GM12892 (cell line): ENCODE measurements around the gene NSD1.

Source experiments
- POLR2A ChIP-seq: IDR thresholded peaks from 2 replicates; pipeline ENCODE4 v1.6.1; 2011; ENCODE audit warnings: low read depth, low read length, control low read depth
- POLR2AphosphoS5 ChIP-seq: IDR thresholded peaks from 2 replicates; pipeline ENCODE4 v1.6.1; 2011; ENCODE audit warnings: low read depth, low read length, control low read depth
- TAF1 ChIP-seq: IDR thresholded peaks from 2 replicates; pipeline ENCODE4 v1.6.1; 2011; ENCODE audit warnings: low read depth, mild to moderate bottlenecking, control low read depth, low read length, borderline replicate concordance

GRCh38 chr5:177107159-177107558 is 26.4 kb upstream of the NSD1 start:
- TF ChIP-seq TAF1 (no peak), POLR2A (no peak), POLR2AphosphoS5 (no peak)
